ENCODE results near the gene CAP1. TPM values are rescaled to one million over a fixed set of nuclear protein-coding genes. Genes with fewer than 3 reads are reported as not detected.

The CAP1 gene, protein sequence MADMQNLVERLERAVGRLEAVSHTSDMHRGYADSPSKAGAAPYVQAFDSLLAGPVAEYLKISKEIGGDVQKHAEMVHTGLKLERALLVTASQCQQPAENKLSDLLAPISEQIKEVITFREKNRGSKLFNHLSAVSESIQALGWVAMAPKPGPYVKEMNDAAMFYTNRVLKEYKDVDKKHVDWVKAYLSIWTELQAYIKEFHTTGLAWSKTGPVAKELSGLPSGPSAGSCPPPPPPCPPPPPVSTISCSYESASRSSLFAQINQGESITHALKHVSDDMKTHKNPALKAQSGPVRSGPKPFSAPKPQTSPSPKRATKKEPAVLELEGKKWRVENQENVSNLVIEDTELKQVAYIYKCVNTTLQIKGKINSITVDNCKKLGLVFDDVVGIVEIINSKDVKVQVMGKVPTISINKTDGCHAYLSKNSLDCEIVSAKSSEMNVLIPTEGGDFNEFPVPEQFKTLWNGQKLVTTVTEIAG
- total RNA-seq (77.0 TPM), polyA plus RNA-seq (ENCODE audit: insufficient read depth in 1 of 8, insufficient read length in 8 of 8, low replicate concordance in 1 of 8) (100 to 1,000 TPM in 2 of 8 donors, 10 to 100 TPM in 6; 75.3 to 110 (median 82.0) TPM)
- long read RNA-seq, donor 1, partial matches to known transcripts = 0 of 8 reads
- long read RNA-seq, donor 1, other reads (novel, unspliced or antisense) = 0 of 8 reads
- long read RNA-seq, donor 2, partial matches to known transcripts = 0 of 2 reads
- long read RNA-seq, donor 2, other reads (novel, unspliced or antisense) = 0 of 2 reads
- long read RNA-seq, donor 3, transcript CAP1-206 (13 exons, 2,217 nt) = major isoform, 10 of 21 reads
- long read RNA-seq, donor 3, transcript CAP1-203 (13 exons, 3,105 nt) = minor isoform, 6 of 21 reads
- long read RNA-seq, donor 3, partial matches to known transcripts = 0 of 21 reads
- long read RNA-seq, donor 3, other reads (novel, unspliced or antisense) = 0 of 21 reads
- long read RNA-seq, donor 4, transcript CAP1-206 (13 exons, 2,217 nt) = major isoform, 6 of 10 reads
- long read RNA-seq, donor 4, partial matches to known transcripts = 0 of 10 reads
- long read RNA-seq, donor 4, other reads (novel, unspliced or antisense) = 0 of 10 reads
- long read RNA-seq, donor 5, transcript CAP1-206 (13 exons, 2,217 nt) = minor isoform, 10 of 89 reads
- long read RNA-seq, donor 5, transcript CAP1-202 (13 exons, 1,496 nt) = minor isoform, 8 of 89 reads
- long read RNA-seq, donor 5, transcript CAP1-203 (13 exons, 3,105 nt) = major isoform, 14 of 89 reads
- long read RNA-seq, donor 5, partial matches to known transcripts = 47 of 89 reads
- long read RNA-seq, donor 5, other reads (novel, unspliced or antisense) = 0 of 89 reads
- long read RNA-seq, donor 6, transcript CAP1-206 (13 exons, 2,217 nt) = major isoform, 10 of 25 reads
- long read RNA-seq, donor 6, partial matches to known transcripts = 8 of 25 reads
- long read RNA-seq, donor 6, other reads (novel, unspliced or antisense) = 0 of 25 reads
- long read RNA-seq, donor 7, transcript CAP1-206 (13 exons, 2,217 nt) = minor isoform, 6 of 26 reads
- long read RNA-seq, donor 7, transcript CAP1-203 (13 exons, 3,105 nt) = major isoform, 10 of 26 reads
- long read RNA-seq, donor 7, partial matches to known transcripts = 0 of 26 reads
- long read RNA-seq, donor 7, other reads (novel, unspliced or antisense) = 0 of 26 reads
- long read RNA-seq, donor 8, transcript CAP1-206 (13 exons, 2,217 nt) = major isoform, 6 of 13 reads
- long read RNA-seq, donor 8, partial matches to known transcripts = 0 of 13 reads
- long read RNA-seq, donor 8, other reads (novel, unspliced or antisense) = 0 of 13 reads
- long read RNA-seq, donor 9, partial matches to known transcripts = 0 of 8 reads
- long read RNA-seq, donor 9, other reads (novel, unspliced or antisense) = 0 of 8 reads
- long read RNA-seq, donor 10, transcript CAP1-206 (13 exons, 2,217 nt) = major isoform, 5 of 64 reads
- long read RNA-seq, donor 10, transcript CAP1-203 (13 exons, 3,105 nt) = major isoform, 5 of 64 reads
- long read RNA-seq, donor 10, partial matches to known transcripts = 9 of 64 reads
- long read RNA-seq, donor 10, other reads (novel, unspliced or antisense) = 38 of 64 reads
- long read RNA-seq, donor 11, transcript CAP1-206 (13 exons, 2,217 nt) = major isoform, 5 of 12 reads
- long read RNA-seq, donor 11, partial matches to known transcripts = 0 of 12 reads
- long read RNA-seq, donor 11, other reads (novel, unspliced or antisense) = 0 of 12 reads

- peak; percentile 100 for DNase-seq
- Histone ChIP-seq H3K4me3 (ENCODE audit: low read length) (peak within 1 kb of the TSS; percentile 99), H3K9me3 (replicated peaks; ENCODE audit: control insufficient read depth, low read depth, low read length) (no peaks in the 10 kb centered on the region), H3K27ac (ENCODE audit: low read length) (peak within 1 kb of the TSS; percentile 99), H3K27me3 (ENCODE audit: control insufficient read depth, insufficient read depth, low read length) (no peaks in the 10 kb centered on the region), H3K4me1 (ENCODE audit: control insufficient read depth, insufficient read depth, low read length) (peaks cover 38% of the 10 kb centered on the region), H3K36me3 (ENCODE audit: control insufficient read depth, insufficient read depth, low read length) (peaks cover 11% of the 10 kb centered on the region)
- WGBS (ENCODE audit: insufficient coverage) = under 1% methylated on average over 60 of the region's 65 CpGs
These were observed at the start of gene CAP1 for GRCh38 chr1:40040511-40041465. CAP1 (plus strand) TSS chr1:40040729; CDS start chr1:40059347, 18,618 bp downstream.

DNA sequence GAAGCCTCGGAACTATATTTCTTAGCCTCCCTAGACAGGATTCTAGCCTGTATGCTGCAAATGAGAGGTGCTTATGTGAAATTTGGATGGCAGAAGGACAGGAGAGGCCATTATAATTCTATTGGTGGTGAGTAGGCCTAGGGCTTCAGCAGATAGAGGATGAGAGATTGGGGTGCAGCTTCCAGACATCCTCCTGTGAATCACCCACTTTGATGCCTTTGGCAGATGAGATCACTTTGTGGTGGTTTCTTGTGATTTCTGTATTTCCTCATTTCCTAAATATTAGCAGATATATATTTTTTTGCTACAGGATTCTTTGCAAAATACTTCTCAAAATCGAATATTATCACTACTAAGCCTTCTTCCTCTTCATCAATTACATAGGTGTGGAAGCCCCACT lies 48.3 kb upstream of the CAP1 start:
- Histone ChIP-seq H3K27ac (ENCODE audit: low read length) (no peak overlapping the region), H3K36me3 (ENCODE audit: control insufficient read depth, insufficient read depth, low read length) (no peaks in the 10 kb centered on the region), H3K9me3 (replicated peaks; ENCODE audit: control insufficient read depth, low read depth, low read length) (no peaks in the 10 kb centered on the region), H3K27me3 (ENCODE audit: control insufficient read depth, insufficient read depth, low read length) (no peaks in the 10 kb centered on the region), H3K4me1 (ENCODE audit: control insufficient read depth, insufficient read depth, low read length) (no peaks in the 10 kb centered on the region), H3K4me3 (ENCODE audit: low read length) (no peak overlapping the region)
- WGBS (ENCODE audit: insufficient coverage) = no CpG with 5 or more reads among the region's 2 CpGs
- no peak for DNase-seq

DNA sequence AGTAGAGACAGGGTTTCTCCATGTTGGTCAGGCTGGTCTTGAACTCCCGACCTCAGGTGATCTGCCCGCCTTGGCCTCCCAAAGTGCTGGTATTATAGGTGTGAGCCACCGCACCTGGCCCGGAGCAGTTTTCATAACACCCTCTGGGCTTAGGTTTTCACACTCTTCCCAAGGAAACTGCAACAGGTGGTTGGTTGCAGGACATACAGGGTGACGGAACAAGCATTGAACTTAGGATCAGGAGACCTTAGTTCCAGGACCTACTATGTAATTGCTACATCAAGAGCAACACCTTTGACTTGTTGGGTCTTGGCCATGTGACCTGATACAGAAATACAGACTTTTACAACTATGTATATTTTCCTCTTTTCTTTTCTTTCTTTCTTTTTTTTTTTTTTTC lies 47.6 kb upstream of the CAP1 start:
- H3K36me3 ChIP-seq (ENCODE audit: control insufficient read depth, insufficient read depth, low read length) = no peaks in the 10 kb centered on the region
- WGBS (ENCODE audit: insufficient coverage) = 93% methylated on average over 4 of the region's 5 CpGs

DNA sequence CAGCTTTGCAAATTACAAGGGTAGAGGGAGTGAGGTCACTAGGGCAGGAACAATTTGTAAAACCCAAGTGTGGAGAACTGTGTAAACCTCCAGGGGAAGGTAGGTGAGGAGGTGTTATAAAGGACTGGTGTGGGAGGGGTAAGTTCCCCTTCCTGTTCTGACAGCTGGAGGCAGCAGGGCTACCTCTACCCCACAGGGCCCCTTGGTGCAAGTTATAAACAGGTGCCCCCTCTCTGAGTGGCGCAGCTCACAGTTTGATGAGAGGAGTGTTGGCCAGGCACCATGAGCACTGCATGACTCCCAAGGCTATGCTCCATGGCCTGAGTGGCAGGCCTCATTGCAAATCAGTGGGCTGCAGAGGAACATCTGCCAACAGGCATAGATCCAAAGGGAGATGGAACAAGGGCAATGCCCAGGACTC lies 44.5 kb upstream of the CAP1 start:
- no peaks in the 10 kb centered on the region for H3K9me3 ChIP-seq (replicated peaks; ENCODE audit: control insufficient read depth, low read depth, low read length)
- no peak overlapping the region for H3K27ac ChIP-seq (ENCODE audit: low read length)
- no peaks in the 10 kb centered on the region for H3K4me1 ChIP-seq (ENCODE audit: control insufficient read depth, insufficient read depth, low read length)
- DNase-seq = no peak
- H3K36me3 ChIP-seq (ENCODE audit: control insufficient read depth, insufficient read depth, low read length) = no peaks in the 10 kb centered on the region
- WGBS (ENCODE audit: insufficient coverage) = 71% methylated on average over 1 of the region's 1 CpG
- H3K4me3 ChIP-seq (ENCODE audit: low read length) = no peak overlapping the region
- H3K27me3 ChIP-seq (ENCODE audit: control insufficient read depth, insufficient read depth, low read length) = no peaks in the 10 kb centered on the region

More for the DNA sequence above, 47.6 kb upstream of the CAP1 start:
- no peaks in the 10 kb centered on the region for H3K4me1 ChIP-seq (ENCODE audit: control insufficient read depth, insufficient read depth, low read length)
- no peaks in the 10 kb centered on the region for H3K27me3 ChIP-seq (ENCODE audit: control insufficient read depth, insufficient read depth, low read length)
- H3K27ac ChIP-seq (ENCODE audit: low read length) = no peak overlapping the region
- no peak for DNase-seq
- no peak overlapping the region for H3K4me3 ChIP-seq (ENCODE audit: low read length)
- H3K9me3 ChIP-seq (replicated peaks; ENCODE audit: control insufficient read depth, low read depth, low read length) = no peaks in the 10 kb centered on the region

GRCh38 chr1:39996396-39997004 lies 44.0 kb upstream of the CAP1 start:
- no peaks in the 10 kb centered on the region for H3K36me3 ChIP-seq (ENCODE audit: control insufficient read depth, insufficient read depth, low read length)
- no peak overlapping the region for H3K27ac ChIP-seq (ENCODE audit: low read length)
- no peak overlapping the region for H3K4me3 ChIP-seq (ENCODE audit: low read length)
- no peaks in the 10 kb centered on the region for H3K9me3 ChIP-seq (replicated peaks; ENCODE audit: control insufficient read depth, low read depth, low read length)
- no peaks in the 10 kb centered on the region for H3K4me1 ChIP-seq (ENCODE audit: control insufficient read depth, insufficient read depth, low read length)
- no peaks in the 10 kb centered on the region for H3K27me3 ChIP-seq (ENCODE audit: control insufficient read depth, insufficient read depth, low read length)
- DNase-seq = no peak

GRCh38 chr1:40001456-40001855 lies 39.1 kb upstream of the CAP1 start:
- Histone ChIP-seq H3K4me3 (ENCODE audit: low read length) (no peak overlapping the region), H3K4me1 (ENCODE audit: control insufficient read depth, insufficient read depth, low read length) (no peaks in the 10 kb centered on the region), H3K9me3 (replicated peaks; ENCODE audit: control insufficient read depth, low read depth, low read length) (peaks cover 3% of the 10 kb centered on the region), H3K27ac (ENCODE audit: low read length) (no peak overlapping the region), H3K27me3 (ENCODE audit: control insufficient read depth, insufficient read depth, low read length) (no peaks in the 10 kb centered on the region), H3K36me3 (ENCODE audit: control insufficient read depth, insufficient read depth, low read length) (no peaks in the 10 kb centered on the region)
- WGBS (ENCODE audit: insufficient coverage) = no CpG with 5 or more reads among the region's 2 CpGs
- no peak for DNase-seq

DNA sequence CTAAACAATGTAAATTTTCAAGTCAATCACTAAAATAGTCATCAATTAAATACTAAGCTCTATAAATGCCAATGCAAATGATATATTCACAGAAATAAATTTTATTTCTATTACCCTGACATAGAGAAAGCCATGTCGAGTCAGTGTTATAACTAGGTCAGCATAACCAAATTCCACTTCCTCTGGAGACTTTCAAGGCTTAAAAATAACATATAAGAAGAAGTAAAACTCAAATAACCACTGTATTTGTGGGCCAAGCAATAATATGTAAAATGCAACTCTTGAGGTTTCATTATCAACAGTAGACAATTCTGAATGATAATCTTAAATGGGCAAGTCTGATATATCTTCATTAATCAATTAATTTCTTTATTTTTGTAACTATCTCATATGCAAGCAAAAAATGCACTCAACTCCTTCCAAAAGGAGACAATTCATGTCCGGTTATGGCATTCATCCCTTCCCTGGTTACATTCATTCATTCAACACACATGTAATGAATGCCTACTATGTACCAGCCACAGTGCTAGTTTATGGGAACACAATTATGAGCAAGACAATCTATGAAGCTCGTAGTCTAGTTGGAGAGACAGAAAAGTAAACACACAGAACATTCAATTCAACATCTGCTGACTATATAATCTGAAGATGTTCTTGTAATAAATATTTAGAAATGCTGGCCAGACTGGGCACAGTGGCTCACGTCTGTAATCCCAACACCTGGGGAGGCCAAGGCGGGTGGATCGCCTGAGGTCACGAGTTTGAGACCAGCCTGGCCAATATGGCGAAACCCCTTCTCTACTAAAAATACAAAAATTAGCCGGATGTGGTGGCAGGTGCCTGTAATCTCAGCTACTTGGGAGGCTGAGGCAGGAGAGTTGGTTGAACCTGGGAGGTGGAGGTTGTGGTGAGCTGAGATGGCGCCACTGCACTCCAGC lies 37.1 kb upstream of the CAP1 start:
- DNase-seq = peak; percentile 35
- no peaks in the 10 kb centered on the region for H3K27me3 ChIP-seq (ENCODE audit: control insufficient read depth, insufficient read depth, low read length)
- H3K4me1 ChIP-seq (ENCODE audit: control insufficient read depth, insufficient read depth, low read length) = no peaks in the 10 kb centered on the region
- peaks cover 3% of the 10 kb centered on the region for H3K9me3 ChIP-seq (replicated peaks; ENCODE audit: control insufficient read depth, low read depth, low read length)
- WGBS (ENCODE audit: insufficient coverage) = 88% methylated on average over 1 of the region's 10 CpGs
- no peak overlapping the region for H3K4me3 ChIP-seq (ENCODE audit: low read length)
- no peak overlapping the region for H3K27ac ChIP-seq (ENCODE audit: low read length)
- no peaks in the 10 kb centered on the region for H3K36me3 ChIP-seq (ENCODE audit: control insufficient read depth, insufficient read depth, low read length)

Measured in muscle of leg (tissue), 16 donors.